HCEC 1CT (cell line): ENCODE data around the gene LIN54.
"Not testable (repeated sequence)": the region's sequence is repeated elsewhere in the genome, so short reads cannot be mapped to it uniquely, and the experiment has no call there.

Experiments used
- DNase-seq: peaks from one replicate; pipeline ENCODE4 v3.0.0-alpha.2; 2017

Gene LIN54

GRCh38 chr4:83010522-83011318, at the start of gene LIN54:
Gene LIN54 (minus strand): TSS chr4:83010823. CDS start chr4:82984844, 25,979 bp downstream.
- peak; percentile 56 for DNase-seq

- DNase-seq, result no peak
Measured at GRCh38 chr4:83054928-83055327, 44.3 kb upstream of the LIN54 start.

- not testable (repeated sequence) for DNase-seq
Measured at GRCh38 chr4:83048781-83049180, 38.2 kb upstream of the LIN54 start.

GRCh38 chr4:83046693-83047473, 36.3 kb upstream of the LIN54 start:
- DNase-seq, result no peak

- DNase-seq, result peak; percentile 62
Measured at GRCh38 chr4:83043801-83044407, 33.3 kb upstream of the LIN54 start.

GRCh38 chr4:83043157-83043556, 32.5 kb upstream of the LIN54 start:
- DNase-seq, result not testable (repeated sequence)

- DNase-seq, result no peak
Measured at GRCh38 chr4:83040269-83040668, 29.6 kb upstream of the LIN54 start.

- no peak for DNase-seq
Measured at GRCh38 chr4:83036991-83037665, 26.5 kb upstream of the LIN54 start.

GRCh38 chr4:83034630-83035494, 24.2 kb upstream of the LIN54 start, which contains the start of gene COPS4:
Gene COPS4 (plus strand): TSS chr4:83035183. CDS start chr4:83035225, 42 bp downstream.
- peak; percentile 97 for DNase-seq

GRCh38 chr4:83029688-83030087, 19.1 kb upstream of the LIN54 start:
- DNase-seq, result no peak

GRCh38 chr4:83028976-83029375, 18.4 kb upstream of the LIN54 start:
- DNase-seq, result no peak

- DNase-seq, result no peak
Measured at GRCh38 chr4:83025563-83025962, 14.9 kb upstream of the LIN54 start.

GRCh38 chr4:83024233-83024632, 13.6 kb upstream of the LIN54 start:
- DNase-seq, result no peak

- DNase-seq, result not testable (repeated sequence)
Measured at GRCh38 chr4:83023599-83023998, 13.0 kb upstream of the LIN54 start.

GRCh38 chr4:83022724-83023450, 12.3 kb upstream of the LIN54 start:
- peak; percentile 67 for DNase-seq

- no peak for DNase-seq
Measured at GRCh38 chr4:83019794-83020494, 9.3 kb upstream of the LIN54 start.

- no peak for DNase-seq
Measured at GRCh38 chr4:83013902-83014301, 3.3 kb upstream of the LIN54 start.

GRCh38 chr4:83013420-83013867, 2.8 kb upstream of the LIN54 start:
- no peak for DNase-seq

- DNase-seq, result peak; percentile 90
Measured at GRCh38 chr4:83012687-83013419, 2.2 kb upstream of the LIN54 start.
